Lower lobe of right lung (tissue), 2 donors: ENCODE measurements around the gene NCOR2. TPM values are rescaled to one million over a fixed set of nuclear protein-coding genes. Genes with fewer than 3 reads are reported as not detected.

Source experiments
- ATAC-seq, 2 donors: fragments of 200-7000 bp; cut with Tn5 transposase; one replicate each; pipeline ENCODE4 v1.9.1; 2020 to 2022; ENCODE audit warnings: mild to moderate bottlenecking in 2 of 2, moderate library complexity in 2 of 2
- DNase-seq: peaks from one replicate; pipeline ENCODE4 v3.0.0-alpha.2; 2020
- H3K27ac ChIP-seq: fragments of 200-600 bp; one replicate; pipeline ENCODE4 v1.8.0; 2022
- H3K27me3 ChIP-seq: fragments of 200-600 bp; one replicate; pipeline ENCODE4 v1.8.0; 2022; ENCODE audit warnings: low read depth
- H3K36me3 ChIP-seq: fragments of 200-600 bp; one replicate; pipeline ENCODE4 v1.8.0; 2022; ENCODE audit warnings: mild to moderate bottlenecking
- H3K4me1 ChIP-seq: fragments of 200-600 bp; one replicate; pipeline ENCODE4 v1.8.0; 2022
- H3K4me3 ChIP-seq: fragments of 200-600 bp; one replicate; pipeline ENCODE4 v1.8.0; 2022; ENCODE audit warnings: mild to moderate bottlenecking
- H3K9me3 ChIP-seq: fragments of 200-600 bp; one replicate; pipeline ENCODE4 v1.8.0; 2022
- intact Hi-C: fragments of 100-400 bp; cut with DNase I; formaldehyde crosslinking; loops from one replicate; pipeline ENCODE4 v1.11.0; 2022
- total RNA-seq: library from RNA; stranded (reverse); fragmentation: NEBNext Ultra II Directional; extraction: Animal tissue kit (Norgen Biotek cat#: 25700); gene quantifications from one replicate; pipeline ENCODE4 v1.2.1, GENCODE V29; 2021
- TF ChIP-seq, protein P1 (sequence below): fragments of 200-600 bp; IDR thresholded peaks from one replicate; pipeline ENCODE4 v1.8.0; 2022; ENCODE audit warnings: antibody characterized with exemption, mild to moderate bottlenecking
- donor health status: DM: no; HTN: yes; CAD: no; lungs with severe emphysema.

The NCOR2 gene
- total RNA-seq, 1 donor from 2014 or later, result 318 TPM

DNA sequence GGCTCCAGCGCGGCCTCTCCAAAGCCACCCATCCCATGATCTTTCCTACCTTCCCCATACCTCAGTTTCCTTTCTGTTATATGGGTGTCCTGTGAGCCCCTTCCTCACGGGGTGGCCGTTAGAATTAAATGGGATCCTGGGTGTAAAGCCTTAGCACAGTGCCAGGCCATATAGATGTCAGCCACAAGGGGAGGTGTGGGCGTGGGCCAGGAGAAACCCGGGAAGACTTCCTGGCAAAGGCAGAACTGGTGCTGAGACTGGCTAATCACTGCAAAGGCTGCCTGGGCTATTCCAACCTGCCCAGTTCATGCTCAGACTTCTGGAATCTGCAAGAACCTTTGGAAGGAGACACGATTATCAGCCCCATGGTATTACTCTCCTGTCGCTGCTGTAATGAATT is 11.0 kb upstream of the NCOR2 start:
- intact Hi-C loops, result no loop called here
- ATAC-seq, result no peak
- Histone ChIP-seq H3K4me1 (peaks cover 7% of the 10 kb centered on the region), H3K9me3 (no peaks in the 10 kb centered on the region), H3K27me3 (no peaks in the 10 kb centered on the region), H3K4me3 (no peak overlapping the region), H3K27ac (no peak overlapping the region), H3K36me3 (no peaks in the 10 kb centered on the region)
- DNase-seq, result peak; percentile 34
- TF ChIP-seq, protein P1, sequence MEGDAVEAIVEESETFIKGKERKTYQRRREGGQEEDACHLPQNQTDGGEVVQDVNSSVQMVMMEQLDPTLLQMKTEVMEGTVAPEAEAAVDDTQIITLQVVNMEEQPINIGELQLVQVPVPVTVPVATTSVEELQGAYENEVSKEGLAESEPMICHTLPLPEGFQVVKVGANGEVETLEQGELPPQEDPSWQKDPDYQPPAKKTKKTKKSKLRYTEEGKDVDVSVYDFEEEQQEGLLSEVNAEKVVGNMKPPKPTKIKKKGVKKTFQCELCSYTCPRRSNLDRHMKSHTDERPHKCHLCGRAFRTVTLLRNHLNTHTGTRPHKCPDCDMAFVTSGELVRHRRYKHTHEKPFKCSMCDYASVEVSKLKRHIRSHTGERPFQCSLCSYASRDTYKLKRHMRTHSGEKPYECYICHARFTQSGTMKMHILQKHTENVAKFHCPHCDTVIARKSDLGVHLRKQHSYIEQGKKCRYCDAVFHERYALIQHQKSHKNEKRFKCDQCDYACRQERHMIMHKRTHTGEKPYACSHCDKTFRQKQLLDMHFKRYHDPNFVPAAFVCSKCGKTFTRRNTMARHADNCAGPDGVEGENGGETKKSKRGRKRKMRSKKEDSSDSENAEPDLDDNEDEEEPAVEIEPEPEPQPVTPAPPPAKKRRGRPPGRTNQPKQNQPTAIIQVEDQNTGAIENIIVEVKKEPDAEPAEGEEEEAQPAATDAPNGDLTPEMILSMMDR, result no peak

DNA sequence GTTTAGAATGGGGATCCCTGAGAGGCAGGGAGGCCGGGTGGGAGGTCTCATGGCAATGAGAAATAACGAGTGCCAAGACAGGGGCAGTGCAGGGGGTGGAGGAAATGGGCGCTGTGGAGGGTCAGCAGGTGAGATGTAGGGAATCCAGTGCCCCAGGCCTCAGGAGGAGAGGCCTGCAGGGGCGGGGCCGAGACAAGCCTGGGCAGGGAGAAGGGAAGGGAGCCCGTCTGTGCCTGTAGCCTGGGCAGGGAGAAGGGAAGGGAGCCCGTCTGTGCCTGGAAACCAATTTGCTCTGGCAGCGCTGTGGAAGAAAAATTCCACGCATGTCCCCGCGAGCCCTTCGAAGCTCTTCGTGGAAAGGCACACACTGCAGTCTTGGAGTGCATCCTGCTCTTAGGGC is 10.6 kb upstream of the NCOR2 start:
- Histone ChIP-seq H3K36me3 (no peaks in the 10 kb centered on the region), H3K27me3 (no peaks in the 10 kb centered on the region), H3K4me3 (no peak overlapping the region), H3K27ac (no peak overlapping the region), H3K9me3 (no peaks in the 10 kb centered on the region), H3K4me1 (peaks cover 7% of the 10 kb centered on the region)
- TF ChIP-seq, protein P1, result no peak
- no peak for ATAC-seq
- DNase-seq, result no peak
- intact Hi-C loops, result no loop called here

- Histone ChIP-seq H3K9me3 (no peaks in the 10 kb centered on the region), H3K27ac (no peak overlapping the region), H3K4me1 (peaks cover 6% of the 10 kb centered on the region), H3K36me3 (no peaks in the 10 kb centered on the region), H3K4me3 (no peak overlapping the region), H3K27me3 (no peaks in the 10 kb centered on the region)
- DNase-seq (no peak), ATAC-seq (no peak)
- TF ChIP-seq, protein P1, result no peak
- intact Hi-C loops, result no loop called here
Observed at GRCh38 chr12:124577374-124577773, 10.0 kb upstream of the NCOR2 start.

- no peak for ATAC-seq
- no peak overlapping the region for H3K27ac ChIP-seq
- H3K36me3 ChIP-seq, result no peaks in the 10 kb centered on the region
- TF ChIP-seq, protein P1, result no peak
- H3K4me3 ChIP-seq, result no peak overlapping the region
- DNase-seq, result no peak
- intact Hi-C loops, result no loop called here
- no peaks in the 10 kb centered on the region for H3K4me1 ChIP-seq
- no peaks in the 10 kb centered on the region for H3K9me3 ChIP-seq
- H3K27me3 ChIP-seq, result no peaks in the 10 kb centered on the region
Observed at GRCh38 chr12:124576061-124576650, 8.7 kb upstream of the NCOR2 start.

DNA sequence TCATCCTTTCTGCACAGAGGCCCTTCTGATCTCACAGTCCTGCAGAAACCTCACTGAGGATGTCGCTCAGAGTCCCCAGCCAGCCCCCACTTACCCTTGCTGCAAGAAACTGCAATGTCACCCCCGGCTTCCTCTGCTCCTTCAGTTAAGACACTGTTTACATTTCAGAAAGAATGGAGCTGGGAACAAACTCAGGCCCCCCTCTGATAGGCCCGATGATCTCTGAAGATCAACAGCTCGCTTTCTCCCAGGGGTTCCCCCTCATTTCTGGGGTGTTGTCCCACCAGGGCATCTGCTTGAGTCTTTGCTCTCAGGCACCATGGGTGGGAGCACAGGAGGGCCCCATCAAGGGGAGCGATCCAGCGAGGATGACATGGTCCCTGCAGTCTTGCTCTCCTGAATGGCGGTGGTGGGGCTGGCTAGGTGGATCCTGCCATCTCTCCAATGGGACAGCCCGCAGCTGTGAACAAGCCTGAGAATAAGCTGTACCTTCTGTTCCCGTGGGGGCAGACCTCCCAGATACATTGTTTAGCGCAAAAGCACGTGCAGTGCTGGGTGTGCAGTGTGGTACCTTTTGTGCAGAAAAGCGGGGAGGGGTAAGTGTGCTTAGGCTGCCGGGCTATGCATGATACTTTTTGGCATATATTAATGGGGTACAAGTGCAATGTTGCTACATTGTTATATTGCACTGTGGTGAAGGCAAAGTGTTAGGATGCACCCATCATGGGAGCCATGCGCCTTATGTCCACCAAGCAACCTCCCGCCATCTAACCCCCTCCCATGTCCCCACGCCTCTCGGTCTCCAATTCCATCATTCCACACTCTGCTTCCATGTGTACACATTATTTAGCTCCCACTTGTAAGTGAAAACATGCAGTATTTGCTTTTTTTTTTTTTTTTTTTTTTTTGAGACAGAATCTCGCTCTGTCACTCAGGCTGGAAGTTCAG is 6.7 kb upstream of the NCOR2 start:
- H3K27me3 ChIP-seq, result no peaks in the 10 kb centered on the region
- DNase-seq, result no peak
- no peaks in the 10 kb centered on the region for H3K9me3 ChIP-seq
- no peaks in the 10 kb centered on the region for H3K36me3 ChIP-seq
- TF ChIP-seq, protein P1, result no peak
- intact Hi-C loops, result no loop called here
- no peak overlapping the region for H3K27ac ChIP-seq
- H3K4me3 ChIP-seq, result no peak overlapping the region
- no peak for ATAC-seq
- peaks cover 5% of the 10 kb centered on the region for H3K4me1 ChIP-seq
